Liver (tissue), 9 donors: ENCODE data around the gene OIT3. TPM values are rescaled to one million over a fixed set of nuclear protein-coding genes. Genes with fewer than 3 reads are reported as not detected.

Experiments used
- DNase-seq: peaks from one replicate; pipeline ENCODE4 v3.0.0-alpha.2; 2017; ENCODE audit warnings: low spot score
- H3K27ac ChIP-seq, 2 donors: one replicate each; pipeline ENCODE4 v1.7.0; 2013; ENCODE audit warnings: inconsistent platforms in 2 of 2, low read length in 2 of 2, control low read depth in 1 of 2, low read depth in 1 of 2, mild to moderate bottlenecking in 1 of 2
- H3K27me3 ChIP-seq, 4 donors: one replicate each; pipeline versions ENCODE4 v1.6.1 to v1.7.0; 2013; ENCODE audit warnings: low read length in 3 of 4, inconsistent platforms in 1 of 4, mild to moderate bottlenecking in 1 of 4, moderate library complexity in 1 of 4; ENCODE audit not compliant: control insufficient read depth in 4 of 4, insufficient read depth in 4 of 4
- H3K36me3 ChIP-seq, 4 donors: one replicate each; pipeline versions ENCODE4 v1.6.1 to v1.7.0; 2013; ENCODE audit warnings: low read length in 3 of 4, mild to moderate bottlenecking in 3 of 4, low read depth in 1 of 4, moderate library complexity in 1 of 4; ENCODE audit not compliant: control insufficient read depth in 4 of 4, insufficient read depth in 3 of 4
- H3K4me1 ChIP-seq, 4 donors: one replicate each; pipeline versions ENCODE4 v1.6.1 to v1.7.0; 2013; ENCODE audit warnings: low read length in 3 of 4, mild to moderate bottlenecking in 3 of 4, moderate library complexity in 1 of 4; ENCODE audit not compliant: control insufficient read depth in 4 of 4, insufficient read depth in 4 of 4
- H3K4me3 ChIP-seq, 3 donors: one replicate each; pipeline versions ENCODE4 v1.6.1 to v1.7.0; 2013; ENCODE audit warnings: low read length in 3 of 3, control low read depth in 1 of 3, low read depth in 1 of 3, mild to moderate bottlenecking in 1 of 3
- H3K9ac ChIP-seq, 2 donors: one replicate each; pipeline ENCODE4 v1.7.0; 2013; ENCODE audit warnings: low read length in 2 of 2, mild to moderate bottlenecking in 2 of 2, moderate library complexity in 2 of 2, control low read depth in 1 of 2, low read depth in 1 of 2
- H3K9me3 ChIP-seq, 4 donors: one replicate each; pipeline versions ENCODE4 v1.6.1 to v1.7.0; 2013; ENCODE audit warnings: low read length in 3 of 4; ENCODE audit not compliant: control insufficient read depth in 4 of 4
- EGR1 ChIP-seq, 2 donors: IDR thresholded peaks; 2 replicates each; pipeline ENCODE4 v1.6.1; 2016 to 2018; ENCODE audit warnings: antibody characterized with exemption in 2 of 2, low read depth in 2 of 2
- FOXA1 ChIP-seq: IDR thresholded peaks from 2 replicates; pipeline ENCODE4 v1.6.1; 2016; ENCODE audit warnings: antibody characterized with exemption
- FOXA2 ChIP-seq: IDR thresholded peaks from 2 replicates; pipeline ENCODE4 v1.6.1; 2016; ENCODE audit warnings: antibody characterized with exemption
- GABPA ChIP-seq, 2 donors: IDR thresholded peaks in 1 of 2; conservative IDR thresholded peaks in 1 of 2; 2 replicates each; pipeline ENCODE4 v1.6.1; 2016; ENCODE audit warnings: antibody characterized with exemption in 2 of 2, mild to moderate bottlenecking in 1 of 2, moderate library complexity in 1 of 2
- HNF4A ChIP-seq, 2 donors: conservative IDR thresholded peaks; 2 replicates each; pipeline ENCODE4 v1.6.1; 2016; ENCODE audit warnings: antibody characterized with exemption in 2 of 2, mild to moderate bottlenecking in 2 of 2
- HNF4G ChIP-seq: IDR thresholded peaks from 2 replicates; pipeline ENCODE4 v1.6.1; 2016; ENCODE audit warnings: antibody characterized with exemption
- JUND ChIP-seq, 2 donors: IDR thresholded peaks; 2 replicates each; pipeline ENCODE4 v1.6.1; 2016; ENCODE audit warnings: antibody characterized with exemption in 2 of 2
- NR2F2 ChIP-seq: IDR thresholded peaks from 2 replicates; pipeline ENCODE4 v1.6.1; 2016; ENCODE audit warnings: antibody characterized with exemption
- RAD21 ChIP-seq, 2 donors: IDR thresholded peaks; 2 replicates each; pipeline ENCODE4 v1.6.1; 2016; ENCODE audit warnings: antibody characterized with exemption in 2 of 2, mild to moderate bottlenecking in 2 of 2
- RXRA ChIP-seq, 2 donors: IDR thresholded peaks; 2 replicates each; pipeline ENCODE4 v1.6.1; 2017 to 2018; ENCODE audit warnings: antibody characterized with exemption in 2 of 2, mild to moderate bottlenecking in 1 of 2
- SP1 ChIP-seq: IDR thresholded peaks from 2 replicates; pipeline ENCODE4 v1.6.1; 2018; ENCODE audit warnings: antibody characterized with exemption, mild to moderate bottlenecking
- TAF1 ChIP-seq: conservative IDR thresholded peaks from 2 replicates; pipeline ENCODE4 v1.6.1; 2016; ENCODE audit warnings: antibody characterized with exemption, mild to moderate bottlenecking
- YY1 ChIP-seq: IDR thresholded peaks from 2 replicates; pipeline ENCODE4 v1.6.1; 2016; ENCODE audit warnings: antibody characterized with exemption, mild to moderate bottlenecking
- WGBS: extraction: QIAGEN DNeasy Blood & Tissue Kit; methylation state at CpG from one replicate; pipeline ENCODE4 v1.1.7; 2013; 5-methylcytosine and 5-hydroxymethylcytosine counted together
- polyA plus RNA-seq, 2 donors: library from polyadenylated mRNA; stranded (reverse) in 1 of 2; unstranded in 1 of 2; fragments of 200-250 nt in 1 of 2; fragments of >200 nt in 1 of 2; fragmentation: Nextera tagmentation in 1 of 2; extraction: Ambion mirVana in 1 of 2; gene quantifications; one replicate each; pipeline versions ENCODE4 v1.2.1 to v1.2.3, GENCODE V29; 2013 to 2015
- total RNA-seq, 2 donors: library from RNA; depleted of rRNA; stranded (reverse); fragments of >200 nt; gene quantifications; one replicate each; pipeline ENCODE4 v1.2.3, GENCODE V29; 2014
- TF ChIP-seq, protein P1 (sequence below): IDR thresholded peaks from 2 replicates; pipeline ENCODE4 v1.6.1; 2016; ENCODE audit warnings: antibody characterized with exemption
- TF ChIP-seq, protein P2 (sequence below): IDR thresholded peaks from 2 replicates; pipeline ENCODE4 v1.6.1; 2016; ENCODE audit warnings: antibody characterized with exemption
- TF ChIP-seq, protein P3 (sequence below): IDR thresholded peaks from 2 replicates; pipeline ENCODE4 v1.6.1; 2016; ENCODE audit warnings: antibody characterized with exemption
- TF ChIP-seq, protein P4 (sequence below): IDR thresholded peaks from 2 replicates; pipeline ENCODE4 v1.6.1; 2016; ENCODE audit warnings: antibody characterized with exemption, mild to moderate bottlenecking
- TF ChIP-seq, protein P5 (sequence below): fragments of 150-350 bp; IDR thresholded peaks from 2 replicates; pipeline ENCODE4 v1.5.1; 2017; ENCODE audit warnings: improper control_type of control experiment, low read depth, low read length; ENCODE audit not compliant: missing input control
- donor health status: healthy.
- donor health status: healthy.
- donor health status: healthy.
- donor health status: healthy.
- donor health status: healthy.

The OIT3 gene
- total and polyA plus RNA-seq, 4 donors: 19.0 to 84.8 (median 59.8) TPM

DNA sequence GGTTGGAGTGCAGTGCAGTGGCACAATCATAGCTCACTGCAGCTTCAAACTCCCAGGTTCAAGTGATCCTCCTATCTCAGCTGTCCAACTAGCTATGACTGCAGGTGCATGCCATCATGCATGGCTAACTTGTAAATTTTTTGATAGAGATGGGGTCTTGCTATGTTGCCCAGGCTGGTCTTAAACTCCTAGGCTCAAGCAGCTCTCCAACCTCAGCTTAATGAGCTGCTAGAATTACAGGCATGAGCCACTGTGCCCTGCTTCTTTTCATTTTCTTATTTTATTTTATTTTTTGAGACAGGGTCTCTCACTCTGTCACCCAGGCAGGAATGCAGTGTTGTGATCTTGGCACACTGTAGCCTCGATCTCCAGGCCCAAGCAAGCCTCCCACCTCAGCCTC lies 53.4 kb downstream of the OIT3 start:
- Histone ChIP-seq H3K9ac (no peak overlapping the region), H3K4me3 (no peak overlapping the region), H3K27ac (no peak overlapping the region), H3K4me1 (peaks cover 0 to 11% (median 8%) of the 10 kb centered on the region in 4 donors), H3K36me3 (peaks cover 0 to 3% (median 2%) of the 10 kb centered on the region in 4 donors), H3K27me3 (no peaks in the 10 kb centered on the region), H3K9me3 (no peaks in the 10 kb centered on the region)
- no peak for DNase-seq
- 92% methylated on average over 1 of the region's 1 CpG for WGBS
- no peak for TF ChIP-seq FOXA1
- TF ChIP-seq HNF4A (conservative IDR thresholded peaks at IDR 0.05): no peak
- TF ChIP-seq, protein P1, sequence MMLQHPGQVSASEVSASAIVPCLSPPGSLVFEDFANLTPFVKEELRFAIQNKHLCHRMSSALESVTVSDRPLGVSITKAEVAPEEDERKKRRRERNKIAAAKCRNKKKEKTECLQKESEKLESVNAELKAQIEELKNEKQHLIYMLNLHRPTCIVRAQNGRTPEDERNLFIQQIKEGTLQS: no peak
- TF ChIP-seq TAF1: no peak
- TF ChIP-seq HNF4G: no peak
- TF ChIP-seq, protein P2, sequence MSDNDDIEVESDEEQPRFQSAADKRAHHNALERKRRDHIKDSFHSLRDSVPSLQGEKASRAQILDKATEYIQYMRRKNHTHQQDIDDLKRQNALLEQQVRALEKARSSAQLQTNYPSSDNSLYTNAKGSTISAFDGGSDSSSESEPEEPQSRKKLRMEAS: no peak
- TF ChIP-seq YY1: no peak
- TF ChIP-seq EGR1 (IDR thresholded peaks at IDR 0.05; ENCODE audit: low read depth in 2 of 2): no peak
- TF ChIP-seq, protein P3, sequence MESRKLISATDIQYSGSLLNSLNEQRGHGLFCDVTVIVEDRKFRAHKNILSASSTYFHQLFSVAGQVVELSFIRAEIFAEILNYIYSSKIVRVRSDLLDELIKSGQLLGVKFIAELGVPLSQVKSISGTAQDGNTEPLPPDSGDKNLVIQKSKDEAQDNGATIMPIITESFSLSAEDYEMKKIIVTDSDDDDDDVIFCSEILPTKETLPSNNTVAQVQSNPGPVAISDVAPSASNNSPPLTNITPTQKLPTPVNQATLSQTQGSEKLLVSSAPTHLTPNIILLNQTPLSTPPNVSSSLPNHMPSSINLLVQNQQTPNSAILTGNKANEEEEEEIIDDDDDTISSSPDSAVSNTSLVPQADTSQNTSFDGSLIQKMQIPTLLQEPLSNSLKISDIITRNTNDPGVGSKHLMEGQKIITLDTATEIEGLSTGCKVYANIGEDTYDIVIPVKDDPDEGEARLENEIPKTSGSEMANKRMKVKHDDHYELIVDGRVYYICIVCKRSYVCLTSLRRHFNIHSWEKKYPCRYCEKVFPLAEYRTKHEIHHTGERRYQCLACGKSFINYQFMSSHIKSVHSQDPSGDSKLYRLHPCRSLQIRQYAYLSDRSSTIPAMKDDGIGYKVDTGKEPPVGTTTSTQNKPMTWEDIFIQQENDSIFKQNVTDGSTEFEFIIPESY: no peak
- no peak for TF ChIP-seq RAD21 (IDR thresholded peaks at IDR 0.05)
- no peak for TF ChIP-seq GABPA (IDR thresholded peaks at IDR 0.05 in 1 of 2, conservative IDR thresholded peaks at IDR 0.05 in 1 of 2)
- TF ChIP-seq, protein P4, sequence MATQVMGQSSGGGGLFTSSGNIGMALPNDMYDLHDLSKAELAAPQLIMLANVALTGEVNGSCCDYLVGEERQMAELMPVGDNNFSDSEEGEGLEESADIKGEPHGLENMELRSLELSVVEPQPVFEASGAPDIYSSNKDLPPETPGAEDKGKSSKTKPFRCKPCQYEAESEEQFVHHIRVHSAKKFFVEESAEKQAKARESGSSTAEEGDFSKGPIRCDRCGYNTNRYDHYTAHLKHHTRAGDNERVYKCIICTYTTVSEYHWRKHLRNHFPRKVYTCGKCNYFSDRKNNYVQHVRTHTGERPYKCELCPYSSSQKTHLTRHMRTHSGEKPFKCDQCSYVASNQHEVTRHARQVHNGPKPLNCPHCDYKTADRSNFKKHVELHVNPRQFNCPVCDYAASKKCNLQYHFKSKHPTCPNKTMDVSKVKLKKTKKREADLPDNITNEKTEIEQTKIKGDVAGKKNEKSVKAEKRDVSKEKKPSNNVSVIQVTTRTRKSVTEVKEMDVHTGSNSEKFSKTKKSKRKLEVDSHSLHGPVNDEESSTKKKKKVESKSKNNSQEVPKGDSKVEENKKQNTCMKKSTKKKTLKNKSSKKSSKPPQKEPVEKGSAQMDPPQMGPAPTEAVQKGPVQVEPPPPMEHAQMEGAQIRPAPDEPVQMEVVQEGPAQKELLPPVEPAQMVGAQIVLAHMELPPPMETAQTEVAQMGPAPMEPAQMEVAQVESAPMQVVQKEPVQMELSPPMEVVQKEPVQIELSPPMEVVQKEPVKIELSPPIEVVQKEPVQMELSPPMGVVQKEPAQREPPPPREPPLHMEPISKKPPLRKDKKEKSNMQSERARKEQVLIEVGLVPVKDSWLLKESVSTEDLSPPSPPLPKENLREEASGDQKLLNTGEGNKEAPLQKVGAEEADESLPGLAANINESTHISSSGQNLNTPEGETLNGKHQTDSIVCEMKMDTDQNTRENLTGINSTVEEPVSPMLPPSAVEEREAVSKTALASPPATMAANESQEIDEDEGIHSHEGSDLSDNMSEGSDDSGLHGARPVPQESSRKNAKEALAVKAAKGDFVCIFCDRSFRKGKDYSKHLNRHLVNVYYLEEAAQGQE: no peak
- no peak for TF ChIP-seq RXRA (IDR thresholded peaks at IDR 0.05)
- no peak for TF ChIP-seq NR2F2
- TF ChIP-seq, protein P5, sequence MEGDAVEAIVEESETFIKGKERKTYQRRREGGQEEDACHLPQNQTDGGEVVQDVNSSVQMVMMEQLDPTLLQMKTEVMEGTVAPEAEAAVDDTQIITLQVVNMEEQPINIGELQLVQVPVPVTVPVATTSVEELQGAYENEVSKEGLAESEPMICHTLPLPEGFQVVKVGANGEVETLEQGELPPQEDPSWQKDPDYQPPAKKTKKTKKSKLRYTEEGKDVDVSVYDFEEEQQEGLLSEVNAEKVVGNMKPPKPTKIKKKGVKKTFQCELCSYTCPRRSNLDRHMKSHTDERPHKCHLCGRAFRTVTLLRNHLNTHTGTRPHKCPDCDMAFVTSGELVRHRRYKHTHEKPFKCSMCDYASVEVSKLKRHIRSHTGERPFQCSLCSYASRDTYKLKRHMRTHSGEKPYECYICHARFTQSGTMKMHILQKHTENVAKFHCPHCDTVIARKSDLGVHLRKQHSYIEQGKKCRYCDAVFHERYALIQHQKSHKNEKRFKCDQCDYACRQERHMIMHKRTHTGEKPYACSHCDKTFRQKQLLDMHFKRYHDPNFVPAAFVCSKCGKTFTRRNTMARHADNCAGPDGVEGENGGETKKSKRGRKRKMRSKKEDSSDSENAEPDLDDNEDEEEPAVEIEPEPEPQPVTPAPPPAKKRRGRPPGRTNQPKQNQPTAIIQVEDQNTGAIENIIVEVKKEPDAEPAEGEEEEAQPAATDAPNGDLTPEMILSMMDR: no peak
- no peak for TF ChIP-seq FOXA2
- TF ChIP-seq SP1: no peak
- TF ChIP-seq JUND (IDR thresholded peaks at IDR 0.05): no peak
